K562 (cell line): ENCODE data around the gene NEK4. TPM values are rescaled to one million over a fixed set of nuclear protein-coding genes. Genes with fewer than 3 reads are reported as not detected.

Experiments
- BCOR ChIP-seq: fragments of 450-650 bp; IDR thresholded peaks from 2 replicates; pipeline ENCODE4 v1.6.1; 2016
- BRD4 ChIP-seq: fragments of 200-600 bp; sonication (generic); IDR thresholded peaks from 2 replicates; pipeline ENCODE4 v1.6.1; 2017; ENCODE audit warnings: inconsistent platforms
- MAFG ChIP-seq: fragments of 450-650 bp; conservative IDR thresholded peaks from 2 replicates; pipeline ENCODE4 v1.6.1; 2016; ENCODE audit warnings: missing genetic modification characterization, missing compliant biosample characterization
- MAZ ChIP-seq, 2 experiments: fragments of 450-650 bp in 1 of 2; sonication (generic) in 1 of 2; formaldehyde crosslinking; IDR thresholded peaks in 1 of 2; conservative IDR thresholded peaks in 1 of 2; 2 replicates each; pipeline versions ENCODE4 v1.4.0 to v1.5.0; 2020; ENCODE audit warnings: mild to moderate bottlenecking in 1 of 2, missing genetic modification reagents in 1 of 2
- MTA1 ChIP-seq: fragments of 450-650 bp; IDR thresholded peaks from 2 replicates; pipeline ENCODE4 v1.6.1; 2017; ENCODE audit warnings: borderline replicate concordance
- RNF2 ChIP-seq: sonication (generic); IDR thresholded peaks from 2 replicates; pipeline ENCODE4 v1.6.1; 2016
- SIN3A ChIP-seq, 2 experiments: fragments of 150-350 bp in 1 of 2; IDR thresholded peaks; 2 replicates each; pipeline ENCODE4 v1.6.1; 2011 to 2016; ENCODE audit warnings: borderline replicate concordance in 2 of 2, low read depth in 2 of 2, low read length in 2 of 2, mild to moderate bottlenecking in 2 of 2, moderate library complexity in 2 of 2; ENCODE audit not compliant: control insufficient read depth in 1 of 2
- SMAD1 ChIP-seq: fragments of 150-350 bp; IDR thresholded peaks from 2 replicates; pipeline ENCODE4 v1.6.1; 2014; ENCODE audit warnings: low read length, low read depth; ENCODE audit not compliant: partially characterized antibody
- SP1 ChIP-seq: sonication (generic); formaldehyde crosslinking; IDR thresholded peaks from 2 replicates; pipeline ENCODE4 v1.8.1; 2022; ENCODE audit warnings: mild to moderate bottlenecking, missing genetic modification reagents
- STAT6 ChIP-seq: sonication (generic); formaldehyde crosslinking; IDR thresholded peaks from 2 replicates; pipeline ENCODE4 v1.8.1; 2023; ENCODE audit warnings: mild to moderate bottlenecking, missing genetic modification reagents
- TBP ChIP-seq: optimal IDR thresholded peaks from 2 replicates; pipeline ENCODE3; 2011; ENCODE audit warnings: low read depth, low read length, improper control_type of control experiment
- TFAP4 ChIP-seq: sonication (generic); formaldehyde crosslinking; IDR thresholded peaks from 2 replicates; pipeline ENCODE4 v1.8.0; 2022; ENCODE audit warnings: missing genetic modification reagents, mild to moderate bottlenecking, moderate library complexity, borderline replicate concordance
- THRA ChIP-seq: fragments of 450-650 bp; IDR thresholded peaks from 2 replicates; pipeline ENCODE4 v1.6.1; 2017; ENCODE audit warnings: mild to moderate bottlenecking, moderate library complexity
- YY1 ChIP-seq, 3 experiments: IDR thresholded peaks; 2 replicates each; pipeline ENCODE4 v1.6.1; 2011; ENCODE audit warnings: low read length in 2 of 3, mild to moderate bottlenecking in 2 of 3, moderate library complexity in 2 of 3, borderline replicate concordance in 1 of 3, control low read depth in 1 of 3, low read depth in 1 of 3; ENCODE audit not compliant: insufficient read depth in 3 of 3, insufficient replicate concordance in 2 of 3, control insufficient read depth in 1 of 3, insufficient read length in 1 of 3; ENCODE audit errors: extremely low read depth in 1 of 3
- ZBTB33 ChIP-seq: sonication (generic); formaldehyde crosslinking; IDR thresholded peaks from 2 replicates; pipeline ENCODE4 v1.8.1; 2023; ENCODE audit warnings: mild to moderate bottlenecking, missing genetic modification reagents
- ZNF316 ChIP-seq: fragments of 450-650 bp; IDR thresholded peaks from 2 replicates; pipeline ENCODE4 v1.6.1; 2016
- polyA plus RNA-seq, 8 experiments: library from polyadenylated mRNA; depleted of rRNA in 4 of 8; stranded (reverse) in 5 of 8; unstranded in 3 of 8; fragments of >200 nt; fragmentation: Nextera tagmentation in 2 of 8; fragmentation: Illumina TruSeq in 1 of 8; extraction: Ambion mirVana in 2 of 8; extraction: Trizol in 1 of 8; gene quantifications; 2 replicates each; pipeline versions ENCODE4 v1.2.1 to v1.2.3, GENCODE V29; 2011 to 2014; ENCODE audit warnings: inconsistent platforms in 1 of 8, missing spikeins in 1 of 8
- total RNA-seq, 7 experiments: library from RNA; depleted of rRNA in 6 of 7; stranded (reverse); fragments of >200 nt in 6 of 7; fragmentation: Illumina TruSeq in 2 of 7; extraction: Trizol in 2 of 7; gene quantifications; 2 replicates each; pipeline versions ENCODE4 v1.2.1 to v1.2.3, GENCODE V29; 2011 to 2021; ENCODE audit warnings: low replicate concordance in 1 of 7

NEK4 gene
- total and polyA plus RNA-seq, 9 of the 15 experiments (the other 6 are each of a cell fraction or from before 2014, with no cell fraction given), result 5.8 to 23.1 (median 16.6) TPM

- TF ChIP-seq TFAP4 (CRISPR knock-in tag), result peak; percentile 56
- peak; percentile 90 for TF ChIP-seq TBP
- TF ChIP-seq SIN3A (IDR thresholded peaks at IDR 0.05; ENCODE audit: borderline replicate concordance in 2 of 2, control insufficient read depth in 1 of 2, low read depth in 2 of 2, low read length in 2 of 2), result peak; percentile 22 to 64; a peak in 1 of 4 replicates
- 0 out of 4 replicates have a peak, but pooled peaks have one; percentile 38 to 50 for TF ChIP-seq MAZ (CRISPR knock-in tag; conservative IDR thresholded peaks at IDR 0.05 in 1 of 2, IDR thresholded peaks at IDR 0.05 in 1 of 2)
- no peak for TF ChIP-seq STAT6
- no peak for TF ChIP-seq MAFG (tag)
- TF ChIP-seq YY1 (IDR thresholded peaks at IDR 0.05; ENCODE audit: borderline replicate concordance in 1 of 3, control insufficient read depth in 1 of 3, extremely low read depth in 1 of 3, insufficient read depth in 3 of 3, insufficient read length in 1 of 3, insufficient replicate concordance in 2 of 3, low read depth in 1 of 3, low read length in 2 of 3), result peak; percentile 38 to 86 (median 76)
- no peak for TF ChIP-seq BCOR
- TF ChIP-seq SMAD1, result peak; percentile 85
- TF ChIP-seq ZNF316, result peak; percentile 42
- peak; percentile 54; the same call in 1 of the 2 replicates for TF ChIP-seq RNF2
- TF ChIP-seq MTA1, result peak; percentile 93
- peak; percentile 71; the same call in 1 of the 2 replicates for TF ChIP-seq SP1 (CRISPR knock-in tag)
- 0 out of 2 replicates have a peak, but pooled peaks have one; percentile 34 for TF ChIP-seq ZBTB33 (CRISPR knock-in tag)
- peak; percentile 46; the same call in 1 of the 2 replicates for TF ChIP-seq BRD4
- TF ChIP-seq THRA, result no peak
These were observed at the start of gene NEK4 (continued) for GRCh38 chr3:52770496-52771333.
